ENCODE results near the gene RRAGD.

DNA sequence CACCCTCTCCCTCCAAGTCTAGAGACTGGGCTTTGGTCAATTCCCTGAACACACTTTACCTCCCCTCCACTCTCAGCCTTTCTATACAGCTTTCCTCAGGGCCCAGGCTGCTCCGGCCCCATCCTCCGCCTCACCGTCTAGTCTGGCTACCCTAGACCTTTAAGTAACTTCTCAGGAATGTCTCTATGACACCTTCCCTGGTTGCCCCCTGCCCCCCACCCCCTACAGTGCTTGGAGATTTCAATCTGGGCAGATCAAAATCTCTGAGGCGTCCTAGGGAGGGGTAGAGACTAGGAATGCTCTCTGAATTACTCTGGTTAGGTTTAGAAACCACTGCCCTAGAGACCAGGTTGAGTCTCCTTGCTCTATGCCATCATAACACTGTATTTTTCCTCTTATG, 65.6 kb downstream of the RRAGD start:
- TF ChIP-seq ZNF274 (IDR thresholded peaks at IDR 0.05; ENCODE audit: low read depth, low read length) (no peak), YY1 (IDR thresholded peaks at IDR 0.05; ENCODE audit: insufficient read depth, insufficient read length) (no peak)

Measured in NT2/D1 (cell line).